GM18517 (cell line): ENCODE results near the gene AP4B1.

Experiments used
- ATAC-seq: cut with Tn5 transposase; IDR thresholded peaks from one replicate; pipeline ENCODE4 v1.9.1; 2021; ENCODE audit warnings: mild to moderate bottlenecking, moderate library complexity; ENCODE audit not compliant: unreplicated experiment

The AP4B1 gene

DNA sequence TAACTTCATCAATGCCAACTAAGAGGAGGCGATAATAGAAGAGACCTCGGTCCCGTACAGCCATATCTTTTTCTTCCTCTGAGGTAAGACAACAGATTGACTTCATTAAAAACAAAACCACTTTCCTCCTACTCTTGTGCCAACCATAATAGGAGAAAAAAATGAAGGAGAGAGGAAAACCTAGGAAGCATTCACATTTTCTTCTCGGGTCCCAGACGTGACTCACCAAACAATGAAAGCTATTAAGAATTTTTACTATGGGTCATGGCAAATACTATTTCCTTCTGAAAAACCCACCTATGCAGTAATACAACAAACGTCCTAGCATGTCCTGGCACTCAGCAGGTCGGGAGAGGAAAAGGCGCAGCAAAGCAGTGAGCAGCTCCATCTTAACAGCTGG lies 8.6 kb downstream of the AP4B1 start:
- no peak for ATAC-seq

DNA sequence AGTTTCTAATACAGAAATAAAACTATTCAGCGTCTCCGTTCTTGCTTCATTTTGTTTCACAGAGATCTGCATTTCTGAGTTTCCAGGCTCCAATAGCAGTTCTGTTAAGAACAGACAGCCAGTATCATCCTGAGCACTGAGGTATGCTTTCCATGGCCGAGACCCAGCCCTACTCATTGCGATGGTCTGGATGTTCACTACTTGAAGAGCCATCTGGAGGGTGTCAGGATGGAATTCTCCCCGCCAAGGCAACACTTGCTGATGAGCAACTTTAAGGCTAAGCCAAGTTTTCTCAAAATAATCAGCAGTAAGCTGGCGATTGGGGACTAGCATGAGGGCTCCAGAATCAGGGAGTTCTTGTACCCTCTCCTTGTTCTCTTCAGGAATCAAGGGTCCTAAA lies 9.5 kb downstream of the AP4B1 start:
- ATAC-seq, result no peak

DNA sequence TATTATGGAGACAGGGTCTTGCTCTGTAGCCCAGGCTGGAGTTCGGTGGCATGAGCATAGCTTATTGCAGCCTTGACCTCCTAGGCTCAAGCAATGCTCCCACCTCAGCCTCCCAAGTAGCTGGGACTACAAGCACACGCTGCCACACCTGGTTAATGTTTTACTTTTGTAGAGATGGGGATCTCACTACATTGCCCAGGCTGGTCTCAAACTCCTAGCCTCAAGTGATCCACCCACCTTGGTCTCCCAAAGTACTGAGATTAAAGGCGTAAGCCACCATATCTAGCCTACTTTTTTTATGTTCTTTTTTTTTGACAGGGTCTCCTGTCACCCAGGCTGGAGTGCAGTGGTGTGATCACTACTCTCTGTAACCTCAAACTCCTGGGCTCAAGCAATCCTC lies 11.3 kb downstream of the AP4B1 start:
- no peak for ATAC-seq

DNA sequence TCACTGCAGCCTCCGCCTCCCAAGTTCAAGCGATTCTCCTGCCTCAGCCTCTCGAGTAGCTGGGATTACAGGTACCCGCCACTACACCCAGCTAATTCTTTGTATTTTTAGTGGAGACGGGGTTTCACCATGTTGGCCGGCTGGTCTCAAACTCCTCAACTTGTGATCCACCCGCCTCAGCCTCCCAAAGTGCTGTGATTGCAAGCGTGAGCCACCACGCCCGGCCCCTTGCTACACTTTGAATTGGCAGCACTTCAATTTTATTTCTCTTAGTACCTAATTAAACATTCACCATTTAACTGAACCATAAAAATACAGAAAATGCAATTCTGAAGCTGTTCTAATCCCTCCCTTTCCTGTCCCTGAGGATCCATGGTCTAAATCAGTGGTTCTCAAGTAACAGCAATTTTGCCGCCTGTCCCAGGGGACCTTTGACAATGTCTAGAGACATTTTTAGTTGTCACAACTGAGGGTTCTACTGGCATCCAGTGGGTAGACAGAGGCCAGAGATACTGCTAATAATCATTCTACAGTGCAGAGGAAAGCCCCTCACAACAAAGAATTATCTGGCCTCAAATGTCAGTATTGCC lies 12.9 kb downstream of the AP4B1 start:
- ATAC-seq, result no peak

DNA sequence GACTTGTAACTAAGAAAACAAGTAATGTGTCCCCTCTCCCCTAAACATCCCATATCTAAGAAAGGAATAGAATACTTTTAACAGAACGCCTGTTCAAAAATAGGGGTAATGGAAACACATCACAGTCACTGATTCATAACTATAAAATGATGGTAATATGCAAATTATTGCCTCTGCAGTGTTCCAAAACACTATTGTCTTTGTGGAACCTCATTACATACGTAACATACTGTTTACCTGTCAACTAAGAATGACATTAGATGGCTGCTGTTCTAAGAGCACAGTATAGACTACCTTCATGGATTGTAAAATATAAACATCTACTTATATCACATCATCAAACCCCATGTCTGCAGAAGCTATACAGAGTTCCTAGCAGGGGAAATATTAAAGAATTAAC lies 13.8 kb downstream of the AP4B1 start:
- ATAC-seq, result no peak

DNA sequence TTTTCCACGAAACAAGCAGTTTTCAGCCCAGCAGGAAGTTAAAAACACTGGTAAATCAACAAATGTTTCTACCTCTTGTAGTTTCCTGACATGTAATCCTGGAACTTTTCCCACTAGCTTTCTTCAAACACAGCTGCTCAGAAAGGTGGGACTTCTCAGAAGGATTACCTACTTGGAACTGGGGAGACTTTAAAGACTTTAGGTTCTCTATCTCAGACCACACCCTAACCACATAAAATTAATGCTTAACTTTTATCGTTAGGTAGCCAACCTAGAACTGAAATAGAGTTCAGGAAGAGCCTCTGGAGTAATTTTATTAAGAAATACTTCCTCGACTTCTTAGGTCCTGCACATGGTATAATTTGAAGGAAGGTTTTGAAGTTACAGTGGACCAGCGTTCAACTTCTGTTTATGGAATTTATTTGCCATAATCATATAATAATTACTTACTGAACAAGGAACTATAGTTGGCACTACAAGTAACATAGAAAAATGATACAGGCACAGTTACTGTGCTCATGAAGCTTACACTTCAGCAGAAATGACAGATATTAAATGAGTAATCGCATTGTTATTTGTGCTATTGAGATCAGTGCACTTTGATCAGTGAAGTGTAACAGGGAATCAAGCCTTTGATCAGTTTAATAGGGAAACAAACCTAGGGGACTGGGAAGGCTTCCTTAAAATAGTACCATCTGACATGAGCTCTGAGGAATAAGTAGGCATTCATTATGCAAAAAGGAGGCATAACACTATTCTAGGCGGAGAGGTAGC lies 17.0 kb downstream of the AP4B1 start, which contains the start of gene BCL2L15:
Gene BCL2L15, minus strand, starts transcription at position 180 of the 774 bp plus-strand sequence. CDS start 206 bp downstream, outside the sequence.
- no peak for ATAC-seq

DNA sequence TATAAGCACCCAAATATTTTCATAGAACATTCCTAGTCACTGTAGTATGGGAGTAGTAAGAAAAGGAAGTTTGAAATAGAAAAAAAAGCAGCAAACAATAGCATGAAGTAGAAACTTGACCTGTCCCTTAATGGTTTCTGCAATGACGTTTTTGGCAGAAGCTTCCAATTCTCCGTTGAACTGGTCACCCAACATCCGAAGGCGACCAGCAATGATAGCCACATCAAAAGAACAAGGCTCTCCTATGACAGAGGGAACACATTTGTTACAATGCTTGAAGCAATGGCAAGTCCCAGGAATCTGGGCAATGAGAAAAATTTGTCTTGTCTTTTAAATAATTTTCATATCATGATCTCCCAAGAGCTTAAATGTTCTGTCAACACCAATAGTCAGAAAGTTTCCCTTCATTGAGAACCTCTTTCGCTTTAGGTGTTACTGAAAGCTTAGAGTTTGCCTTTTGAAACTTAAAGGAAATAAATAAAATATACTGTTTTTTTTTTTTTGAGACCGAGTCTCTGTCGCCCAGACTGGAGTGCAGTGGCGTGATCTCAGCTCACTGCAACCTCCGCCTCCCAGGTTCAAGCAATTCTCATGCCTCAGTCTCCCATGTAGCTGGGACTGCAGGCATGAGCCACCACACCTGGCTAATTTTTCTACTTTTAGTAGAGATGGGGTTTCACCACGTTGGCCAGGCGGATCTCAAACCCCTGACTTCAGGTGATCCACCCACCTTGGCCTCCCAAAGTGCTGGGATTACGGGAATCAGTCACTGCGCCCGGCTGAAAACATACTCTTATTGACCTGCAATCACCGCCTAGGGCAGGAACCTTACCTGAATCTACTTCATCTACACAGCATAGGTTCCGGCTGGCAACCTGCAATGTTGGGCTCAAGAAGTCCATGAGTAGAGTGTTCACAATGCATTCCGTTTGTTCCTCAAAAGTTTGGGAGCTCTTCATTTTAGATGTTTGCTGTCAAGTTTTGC lies 17.9 kb downstream of the AP4B1 start:
- no peak for ATAC-seq

DNA sequence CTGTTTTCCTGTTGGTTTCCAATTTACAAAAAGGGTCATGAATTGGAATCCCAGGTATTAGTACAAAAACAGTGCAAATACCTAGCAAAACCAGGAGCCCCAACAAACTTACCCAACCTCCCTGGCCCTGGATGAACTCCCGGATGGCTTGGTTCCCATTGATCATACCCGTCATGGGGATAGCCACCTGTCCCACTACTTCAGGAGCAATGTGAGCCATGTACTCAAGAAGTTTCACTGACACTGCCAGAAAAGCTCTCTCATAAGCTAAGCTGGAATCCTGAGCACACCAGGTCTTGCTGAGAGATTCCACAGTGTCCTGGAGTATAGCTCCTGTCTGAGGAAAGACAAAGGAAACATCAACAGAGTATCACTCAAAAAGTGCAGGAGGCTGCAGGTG lies 22.9 kb downstream of the AP4B1 start:
- ATAC-seq, result no peak

DNA sequence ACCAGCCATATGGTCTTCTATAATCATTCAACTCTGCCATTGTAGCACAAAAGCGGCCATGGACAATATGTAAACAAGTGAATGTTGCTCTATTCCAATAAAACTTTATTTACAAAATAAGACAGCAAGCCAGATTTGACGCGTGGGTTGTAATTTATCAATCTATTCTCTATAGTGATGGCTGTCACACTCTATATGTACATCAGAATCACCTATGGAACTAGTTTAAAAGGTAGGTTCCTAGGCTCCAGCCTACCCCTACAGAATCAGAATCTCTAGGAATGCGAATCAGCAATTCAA lies 24.9 kb downstream of the AP4B1 start:
- no peak for ATAC-seq

DNA sequence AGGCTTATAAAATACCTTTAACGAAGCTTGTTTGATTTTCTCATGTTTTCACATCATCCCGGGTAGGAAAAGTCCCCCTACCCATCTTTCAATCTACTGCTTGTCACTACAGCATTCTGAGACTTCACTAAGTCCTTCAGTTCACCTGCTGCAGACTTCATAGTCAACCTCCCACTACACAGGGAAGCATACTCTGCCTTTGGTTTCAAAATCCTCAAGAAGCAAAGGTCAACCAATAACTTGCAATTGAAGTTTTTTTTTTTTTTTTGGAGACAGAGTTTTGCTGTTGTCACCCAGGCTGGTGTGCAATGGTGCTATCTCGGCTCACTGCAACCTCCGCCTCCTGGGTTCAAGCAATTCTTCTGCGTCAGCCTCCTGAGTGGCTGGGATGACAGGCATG lies 28.4 kb downstream of the AP4B1 start:
- no peak for ATAC-seq

DNA sequence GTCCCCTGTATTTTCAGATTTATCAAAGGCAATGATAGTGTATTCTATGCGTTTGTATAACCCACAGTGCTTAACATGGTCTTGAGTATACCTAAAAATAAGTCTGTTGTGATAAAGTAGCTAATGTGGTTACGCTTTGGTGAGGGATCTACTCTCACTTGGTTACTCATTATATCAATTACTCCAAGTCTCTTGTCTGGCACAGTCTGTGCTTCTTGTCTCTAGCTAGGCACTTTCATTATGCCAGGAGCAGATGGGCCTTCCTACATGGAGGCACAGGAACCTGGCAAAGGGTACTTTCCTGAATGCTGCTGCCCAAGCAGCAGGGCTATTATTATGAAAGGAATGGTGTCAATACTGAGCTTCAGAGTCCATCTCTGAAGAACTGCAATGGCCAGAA lies 28.9 kb downstream of the AP4B1 start:
- ATAC-seq, result peak; percentile 44

DNA sequence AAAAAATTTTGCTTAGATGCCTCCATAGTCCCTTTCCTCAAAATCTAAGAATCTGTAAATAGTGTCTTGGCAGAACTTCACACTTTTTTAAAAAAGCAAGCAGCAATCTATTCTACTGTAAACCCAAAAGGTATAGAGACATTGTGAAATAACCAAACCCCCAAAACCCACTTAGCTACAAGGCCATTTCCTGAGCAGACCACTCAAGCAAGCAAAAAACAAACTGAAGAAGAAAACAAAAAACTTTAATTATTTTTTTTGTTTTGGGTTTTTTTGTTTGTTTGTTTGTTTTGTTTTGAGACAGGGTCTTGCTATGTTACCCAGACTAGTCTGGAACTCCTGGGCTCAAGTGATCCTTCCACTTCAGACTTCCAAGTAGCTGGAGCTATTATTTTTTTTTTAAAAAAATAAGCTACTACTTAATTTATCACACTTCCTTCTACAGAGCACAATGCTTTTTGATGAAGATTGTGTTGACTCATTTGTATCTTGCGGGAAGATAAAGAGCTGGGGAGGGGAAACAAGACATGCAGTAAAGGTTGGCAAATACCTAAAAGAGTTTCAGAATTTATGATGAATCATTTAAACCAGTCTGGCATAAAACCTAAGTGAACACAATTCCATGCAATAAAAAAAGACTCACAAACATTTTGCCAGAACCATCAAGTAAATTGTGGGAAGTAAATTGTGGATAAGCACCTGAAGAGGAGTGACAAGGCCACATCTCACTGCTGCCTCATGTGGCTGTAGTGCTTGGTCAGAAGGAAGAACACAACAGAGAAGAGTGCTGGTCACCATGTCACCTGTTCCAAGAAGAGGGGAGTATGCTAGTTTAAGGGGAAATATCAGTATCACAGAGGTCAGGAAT lies 30.4 kb downstream of the AP4B1 start:
- ATAC-seq, result no peak

DNA sequence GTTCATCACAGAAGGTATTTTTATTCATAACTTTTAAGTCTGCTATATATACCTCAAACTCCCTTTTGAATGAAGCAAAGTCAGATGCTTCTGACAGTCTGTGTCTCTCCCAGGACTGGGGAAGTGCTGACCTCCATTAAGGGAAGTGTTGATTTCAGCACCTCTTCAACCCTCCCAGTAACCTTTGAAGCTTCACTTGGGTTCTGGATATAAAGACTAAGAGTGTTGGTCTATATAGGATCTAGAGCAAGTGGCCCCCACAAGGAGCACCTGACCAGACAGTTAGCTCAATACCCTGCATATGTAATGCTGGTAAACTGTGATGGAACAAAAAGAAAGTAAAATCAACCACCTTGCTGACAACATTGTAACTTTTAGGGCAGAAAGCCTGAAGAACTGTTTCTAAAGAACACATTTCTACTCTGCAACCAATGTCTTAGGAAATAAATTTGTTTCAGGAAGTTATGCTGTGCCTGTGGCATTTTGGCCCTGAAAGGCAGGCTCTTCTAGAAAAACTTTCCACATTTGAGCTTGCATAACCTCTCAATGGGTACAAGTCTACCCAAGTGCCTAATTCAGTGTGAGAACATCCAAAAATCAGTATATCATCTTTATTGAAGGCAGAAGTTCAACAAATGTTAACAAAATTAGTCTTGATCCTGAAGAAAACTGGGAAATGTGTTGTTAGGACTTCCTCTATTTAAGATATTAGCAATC lies 32.2 kb downstream of the AP4B1 start:
- no peak for ATAC-seq

DNA sequence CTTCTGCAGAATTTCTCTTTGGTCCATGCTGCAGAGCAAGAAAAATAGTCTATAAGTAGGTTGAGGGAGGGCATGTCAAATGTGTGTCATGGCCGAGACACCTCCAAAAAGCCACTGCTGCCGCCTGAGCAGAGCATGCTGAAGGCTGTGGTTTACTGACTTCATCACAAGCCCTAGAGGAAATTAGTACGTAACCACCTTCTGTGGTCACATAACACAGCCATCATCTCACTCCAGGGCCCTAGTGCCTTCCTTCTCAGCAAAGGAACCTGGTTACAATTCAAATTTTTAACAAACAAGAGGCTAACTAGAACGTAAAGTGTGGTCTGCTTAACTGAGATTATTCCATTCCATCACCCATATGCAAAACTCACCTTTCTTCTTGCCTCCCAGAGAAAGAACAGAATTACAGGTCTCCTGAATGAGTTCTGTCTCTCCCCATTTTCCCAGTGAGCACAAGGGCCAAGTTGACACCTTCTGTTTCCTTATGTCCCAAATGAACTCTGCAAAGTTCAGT lies 32.9 kb downstream of the AP4B1 start, which contains the start of gene PTPN22:
Gene PTPN22, minus strand, starts transcription at position 116 of the 517 bp plus-strand sequence.
- peak; percentile 87 for ATAC-seq

DNA sequence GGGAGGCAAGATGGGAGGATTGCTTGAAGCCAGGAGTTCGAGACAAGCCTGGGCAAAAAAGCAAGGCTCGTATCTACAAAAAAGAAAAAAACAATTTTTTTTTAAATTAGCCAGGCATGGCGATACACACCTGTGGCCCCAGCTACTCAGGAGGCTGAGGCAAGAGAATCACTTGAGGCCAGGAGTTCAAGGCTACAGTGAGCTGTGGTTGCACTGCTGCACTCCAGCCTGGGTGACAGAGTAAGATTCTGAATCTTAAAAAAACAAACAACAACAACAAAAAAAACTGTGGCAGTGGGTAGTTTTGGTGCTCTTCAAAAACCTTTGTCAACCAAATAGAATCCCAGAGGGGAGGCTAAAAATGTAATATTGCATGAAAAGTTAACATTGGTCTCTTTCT lies 33.8 kb downstream of the AP4B1 start:
- ATAC-seq, result no peak

DNA sequence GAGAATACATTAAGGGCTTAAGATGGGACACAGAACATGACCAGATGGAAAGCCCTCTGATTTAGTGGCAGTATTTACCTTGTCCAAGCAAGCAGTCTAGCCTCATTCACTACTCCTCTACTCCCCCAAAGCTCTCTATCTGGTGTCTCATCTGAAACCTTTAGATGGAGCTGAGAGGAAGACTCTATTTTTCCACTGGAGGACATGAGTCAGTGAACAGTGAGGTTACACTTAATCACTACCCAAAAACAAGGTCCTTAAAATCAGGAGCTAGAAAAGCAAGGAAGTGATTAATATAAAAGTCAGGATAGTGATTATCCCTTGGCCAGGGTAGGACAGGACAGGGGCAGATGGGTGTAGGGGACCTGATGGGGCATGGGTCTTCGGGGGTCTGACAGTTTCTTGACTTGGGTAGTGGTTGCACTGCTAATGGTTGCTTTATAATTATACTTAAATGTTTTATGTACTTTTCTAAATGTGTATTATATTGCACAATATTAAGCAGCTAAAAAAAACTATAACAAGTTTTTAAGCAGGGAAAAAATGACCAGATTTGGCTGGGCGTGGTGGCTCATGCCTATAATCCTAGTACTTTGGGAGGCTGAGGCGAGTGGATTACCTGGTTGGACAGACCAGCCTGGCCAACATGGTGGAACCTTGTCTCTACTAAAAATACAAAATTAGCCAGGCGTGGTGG lies 36.1 kb downstream of the AP4B1 start:
- no peak for ATAC-seq

DNA sequence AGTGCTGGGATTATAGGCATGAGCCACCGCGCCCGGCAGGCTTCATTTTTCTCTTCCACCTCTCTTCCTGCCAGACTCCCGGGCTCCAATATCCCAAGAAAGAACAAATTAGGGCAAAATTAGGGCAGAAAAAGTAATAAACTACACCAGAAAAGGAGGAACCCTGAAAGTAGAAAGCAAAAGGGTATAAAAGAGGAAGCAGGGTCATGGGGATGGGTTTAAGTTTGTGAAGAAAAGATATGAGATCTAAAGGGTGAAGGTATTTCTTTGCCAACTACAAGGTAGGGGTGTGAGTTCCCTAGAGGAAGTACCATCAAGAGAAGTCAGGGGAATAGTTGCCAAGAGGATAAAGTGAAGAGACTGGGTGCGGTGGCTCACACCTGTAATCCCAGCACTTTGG lies 43.0 kb downstream of the AP4B1 start:
- ATAC-seq, result no peak

DNA sequence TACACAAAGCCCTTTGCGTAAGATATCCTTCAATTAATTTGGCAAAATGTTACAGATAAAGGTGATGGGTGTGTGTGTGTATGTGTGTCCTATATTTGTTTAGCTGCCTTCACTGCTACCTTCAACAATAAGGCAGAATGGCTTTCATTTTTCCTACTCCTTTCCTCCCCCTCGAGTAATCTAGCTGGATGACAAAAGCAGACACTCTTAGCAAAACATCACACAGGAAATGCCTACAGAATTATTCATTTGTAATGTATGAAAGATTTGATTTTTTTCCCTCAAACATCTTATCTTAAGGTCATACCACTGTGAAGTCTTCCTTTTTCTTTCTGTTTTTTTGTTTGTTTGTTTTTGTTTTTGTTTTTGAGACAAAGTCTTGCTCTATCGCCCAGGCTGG lies 43.7 kb downstream of the AP4B1 start:
- no peak for ATAC-seq

DNA sequence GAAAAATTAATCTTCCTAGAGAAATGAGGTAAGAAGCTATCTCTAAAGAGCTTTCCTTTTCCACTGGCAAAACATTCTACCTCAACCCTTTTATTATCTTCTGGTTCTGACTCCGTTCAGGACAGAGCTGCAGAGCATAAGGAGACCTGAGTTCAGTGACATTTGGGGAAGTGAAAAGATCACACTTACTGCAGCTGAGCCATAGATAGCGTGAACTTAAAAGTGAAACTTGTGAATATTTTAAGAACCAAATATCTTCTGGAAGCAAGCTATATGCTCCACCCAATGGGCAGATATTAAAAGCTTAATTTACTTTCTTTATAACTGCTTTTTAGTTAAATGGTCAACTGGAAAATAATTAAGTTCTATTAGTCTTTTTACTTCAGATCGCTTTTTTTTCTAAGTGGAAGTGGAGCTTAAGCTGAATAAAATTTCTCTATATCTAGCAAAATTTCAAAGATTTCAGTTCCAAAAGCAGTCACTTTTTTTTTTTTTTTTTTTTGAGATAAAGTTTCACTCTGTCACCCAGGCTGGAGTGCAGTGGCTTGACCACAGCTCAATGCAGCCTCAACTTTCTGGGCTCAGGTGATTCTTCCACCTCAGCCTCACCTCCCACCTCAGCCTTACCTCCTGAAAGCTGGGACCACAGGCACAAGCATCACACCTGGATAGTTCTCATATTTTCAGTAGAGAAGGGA lies 45.0 kb downstream of the AP4B1 start:
- peak; percentile 88 for ATAC-seq
